Liver (tissue), 3 donors: Measurements from ENCODE around the gene GBA2.

ENCODE experiments used
- CTCF ChIP-seq: fragments of 150-350 bp; IDR thresholded peaks from 2 replicates; pipeline ENCODE4 v1.5.1; 2017; ENCODE audit warnings: improper control_type of control experiment, low read depth, low read length; ENCODE audit not compliant: missing input control
- RXRA ChIP-seq, 2 donors: IDR thresholded peaks; 2 replicates each; pipeline ENCODE4 v1.6.1; 2017 to 2018; ENCODE audit warnings: antibody characterized with exemption in 2 of 2, mild to moderate bottlenecking in 1 of 2
- donor health status: healthy.
- donor health status: healthy.

DNA sequence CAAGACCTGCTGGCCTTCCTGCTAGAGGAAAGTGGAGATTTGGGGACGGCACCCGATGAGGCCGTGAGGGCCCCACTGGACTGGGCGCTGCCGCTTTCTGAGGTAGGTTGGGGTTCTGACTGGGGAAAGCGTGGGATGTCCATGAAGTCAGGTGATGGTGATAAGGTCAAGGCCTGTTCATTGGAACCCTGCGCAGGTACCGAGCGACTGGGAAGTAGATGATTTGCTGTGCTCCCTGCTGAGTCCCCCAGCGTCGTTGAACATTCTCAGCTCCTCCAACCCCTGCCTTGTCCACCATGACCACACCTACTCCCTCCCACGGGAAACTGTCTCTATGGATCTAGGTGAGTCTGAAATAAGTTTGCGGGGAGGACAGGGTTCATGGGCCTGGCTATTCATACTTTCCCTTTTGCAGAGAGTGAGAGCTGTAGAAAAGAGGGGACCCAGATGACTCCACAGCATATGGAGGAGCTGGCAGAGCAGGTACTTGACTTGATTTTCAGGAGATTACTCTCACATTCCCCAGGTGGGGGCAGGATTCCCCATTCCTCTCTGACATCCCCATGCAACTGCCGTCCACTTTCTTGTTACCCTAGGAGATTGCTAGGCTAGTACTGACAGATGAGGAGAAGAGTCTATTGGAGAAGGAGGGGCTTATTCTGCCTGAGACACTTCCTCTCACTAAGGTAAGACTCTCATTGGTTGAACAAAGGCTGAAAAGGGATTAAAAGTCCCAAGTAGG lies 16.1 kb downstream of the GBA2 start:
- TF ChIP-seq CTCF: no peak
- TF ChIP-seq RXRA (IDR thresholded peaks at IDR 0.05): no peak
